Loucy (cell line): ENCODE results near the gene TPI1.

Experiments
- CTCF ChIP-seq: fragments of 200-600 bp; sonication (generic); conservative IDR thresholded peaks from 2 replicates; pipeline ENCODE4 v1.5.1; 2014; ENCODE audit warnings: mild to moderate bottlenecking, antibody characterized with exemption, low read length
- EZH2phosphoT487 ChIP-seq: fragments of 200-600 bp; IDR thresholded peaks from 2 replicates; pipeline ENCODE4 v1.6.1; 2018; ENCODE audit warnings: antibody characterized with exemption, mild to moderate bottlenecking, moderate library complexity, borderline replicate concordance

- no peak for TF ChIP-seq CTCF
- no peak for TF ChIP-seq EZH2phosphoT487
Observed at GRCh38 chr12:6891646-6892001, 24.3 kb downstream of the TPI1 start.
